Astrocyte (in vitro differentiated cells and primary cell): Measurements from ENCODE around the gene LMOD1.

Source experiments
- EZH2 ChIP-seq: IDR thresholded peaks from 2 replicates; pipeline ENCODE4 v1.6.1; 2012; ENCODE audit warnings: mild to moderate bottlenecking, low read length, inconsistent platforms; ENCODE audit not compliant: insufficient read depth
- TF ChIP-seq, protein P1 (sequence below): IDR thresholded peaks from 2 replicates; pipeline ENCODE4 v1.5.1; 2011; ENCODE audit warnings: low read depth, mild to moderate bottlenecking, inconsistent platforms, low read length, moderate library complexity; ENCODE audit not compliant: insufficient read depth

- TF ChIP-seq, protein P1, sequence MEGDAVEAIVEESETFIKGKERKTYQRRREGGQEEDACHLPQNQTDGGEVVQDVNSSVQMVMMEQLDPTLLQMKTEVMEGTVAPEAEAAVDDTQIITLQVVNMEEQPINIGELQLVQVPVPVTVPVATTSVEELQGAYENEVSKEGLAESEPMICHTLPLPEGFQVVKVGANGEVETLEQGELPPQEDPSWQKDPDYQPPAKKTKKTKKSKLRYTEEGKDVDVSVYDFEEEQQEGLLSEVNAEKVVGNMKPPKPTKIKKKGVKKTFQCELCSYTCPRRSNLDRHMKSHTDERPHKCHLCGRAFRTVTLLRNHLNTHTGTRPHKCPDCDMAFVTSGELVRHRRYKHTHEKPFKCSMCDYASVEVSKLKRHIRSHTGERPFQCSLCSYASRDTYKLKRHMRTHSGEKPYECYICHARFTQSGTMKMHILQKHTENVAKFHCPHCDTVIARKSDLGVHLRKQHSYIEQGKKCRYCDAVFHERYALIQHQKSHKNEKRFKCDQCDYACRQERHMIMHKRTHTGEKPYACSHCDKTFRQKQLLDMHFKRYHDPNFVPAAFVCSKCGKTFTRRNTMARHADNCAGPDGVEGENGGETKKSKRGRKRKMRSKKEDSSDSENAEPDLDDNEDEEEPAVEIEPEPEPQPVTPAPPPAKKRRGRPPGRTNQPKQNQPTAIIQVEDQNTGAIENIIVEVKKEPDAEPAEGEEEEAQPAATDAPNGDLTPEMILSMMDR, result no peak
- TF ChIP-seq EZH2, result no peak
Measured at GRCh38 chr1:201898992-201899391, 47.4 kb downstream of the LMOD1 start.
